Omental fat pad (tissue), 4 donors: Measurements from ENCODE around the gene HHIP. TPM values are rescaled to one million over a fixed set of nuclear protein-coding genes. Genes with fewer than 3 reads are reported as not detected.

Experiments
- ATAC-seq: fragments of 150-250 bp; one replicate; pipeline ENCODE4 v1.9.1; 2016; ENCODE audit warnings: mild to moderate bottlenecking, moderate library complexity; ENCODE audit not compliant: low FRiP score
- DNase-seq: peaks from one replicate; pipeline ENCODE4 v3.0.0-alpha.2; 2019; ENCODE audit warnings: low spot score
- CTCF ChIP-seq, 3 donors: fragments of 450-650 bp; IDR thresholded peaks; one replicate each; pipeline ENCODE4 v1.5.1; 2016 to 2017; ENCODE audit warnings: antibody characterized with exemption in 3 of 3, mild to moderate bottlenecking in 3 of 3, moderate library complexity in 2 of 3
- total RNA-seq, 4 donors: library from RNA; depleted of rRNA; stranded (reverse); fragments of >200 nt; gene quantifications; one replicate each; pipeline ENCODE4 v1.1.0, GENCODE V29; 2016

The HHIP gene
- total RNA-seq, 4 donors from 2014 or later = 0.47 to 12.7 (median 1.9) TPM

GRCh38 chr4:144627663-144628076, 18.3 kb upstream of the HHIP start:
- no peak for DNase-seq
- no peak for ATAC-seq
- no peak for TF ChIP-seq CTCF (IDR thresholded peaks at IDR 0.05)

- DNase-seq (no peak), ATAC-seq (no peak)
- TF ChIP-seq CTCF (IDR thresholded peaks at IDR 0.05) = no peak
Observed at GRCh38 chr4:144633215-144633614, 12.7 kb upstream of the HHIP start.

DNA sequence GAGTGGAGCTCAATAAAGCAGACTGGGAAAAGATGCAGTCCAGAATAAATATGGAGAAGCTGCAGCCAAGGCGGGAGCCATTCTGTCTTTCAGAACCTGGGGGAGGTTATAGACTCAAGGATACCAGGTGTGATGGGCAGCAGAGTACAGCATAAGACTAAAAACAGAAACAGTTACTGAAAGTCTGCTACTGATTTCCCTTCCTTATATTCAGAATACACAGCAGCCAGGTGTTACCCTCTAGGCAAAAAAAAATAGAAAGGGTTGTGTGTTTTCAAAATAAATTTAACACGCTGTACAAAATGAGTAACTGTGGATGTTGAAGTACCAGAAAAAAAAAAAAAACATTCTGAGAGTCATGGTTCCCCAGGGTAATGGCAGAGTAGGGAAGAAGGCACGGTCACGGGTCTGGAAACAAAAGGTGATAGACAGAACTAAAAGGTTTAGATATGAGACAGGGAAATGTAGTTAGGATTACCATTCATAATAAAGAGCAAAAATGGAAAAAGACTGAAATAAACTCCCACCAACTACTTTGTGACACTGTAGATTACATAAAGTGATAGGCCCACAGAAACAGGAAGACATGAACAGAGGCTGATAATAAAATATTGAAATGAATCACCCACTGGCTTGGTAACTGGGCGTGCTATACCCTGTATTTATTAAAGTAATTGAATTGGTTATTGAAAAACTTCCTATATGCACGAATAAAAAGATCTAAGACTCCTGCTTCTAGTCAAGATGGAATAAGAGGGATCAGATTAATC, 10.8 kb upstream of the HHIP start:
- ATAC-seq (no peak), DNase-seq (no peak)
- TF ChIP-seq CTCF (IDR thresholded peaks at IDR 0.05) = no peak

DNA sequence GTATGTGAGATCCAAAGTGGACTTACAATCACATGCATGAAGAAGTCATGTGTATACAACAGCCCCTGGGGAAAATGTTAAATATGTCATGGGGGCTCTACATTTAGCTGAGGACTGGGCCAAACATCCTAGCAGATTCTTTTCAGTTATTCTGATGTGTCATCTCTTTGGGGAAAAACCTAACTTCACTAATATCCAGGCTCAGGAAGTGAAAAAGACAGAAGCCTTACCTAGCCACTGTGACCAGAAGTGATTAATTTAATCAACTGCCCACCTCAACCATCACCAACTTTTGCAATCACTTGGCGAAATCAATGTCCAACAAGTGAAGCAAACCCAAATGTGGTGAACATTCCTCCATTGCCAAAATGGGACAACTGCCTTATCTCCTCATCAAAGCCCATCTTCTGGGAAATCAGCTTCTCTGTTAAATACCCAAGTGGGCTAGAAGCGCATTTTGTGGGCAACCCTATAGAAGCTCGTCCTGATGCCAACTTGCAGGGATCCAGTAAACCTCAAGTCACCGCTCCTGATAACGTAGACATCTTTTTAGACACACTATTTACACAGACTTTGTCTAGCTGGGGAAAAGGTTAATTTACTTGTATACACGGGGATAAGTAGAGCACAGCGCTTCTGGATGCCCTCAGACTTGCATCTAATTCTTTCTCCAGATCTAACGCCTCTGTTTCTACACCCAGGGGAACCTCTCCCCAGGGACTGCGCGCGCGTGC, 1.4 kb upstream of the HHIP start:
- no peak for TF ChIP-seq CTCF (IDR thresholded peaks at IDR 0.05)
- DNase-seq = no peak
- ATAC-seq = peak; percentile 15

GRCh38 chr4:144645102-144645630, 790 bp upstream of the HHIP start:
- ATAC-seq (peak; percentile 34), DNase-seq (no peak)
- TF ChIP-seq CTCF (IDR thresholded peaks at IDR 0.05) = no peak

- DNase-seq (no peak), ATAC-seq (peak; percentile 56)
- no peak for TF ChIP-seq CTCF (IDR thresholded peaks at IDR 0.05)
Observed at GRCh38 chr4:144646523-144647094, 653 bp downstream of the HHIP start.
